ENCODE data around the gene PIGS. TPM values are rescaled to one million over a fixed set of nuclear protein-coding genes. Genes with fewer than 3 reads are reported as not detected.

The PIGS gene
- total and polyA plus RNA-seq, 2 of the 13 experiments (the other 11 are each of a cell fraction or from before 2014, with no cell fraction given): 31.7 to 42.6 TPM

- peak; percentile 51; the same call in 1 of the 2 replicates for TF ChIP-seq PHF20 (CRISPR knock-in tag; IDR thresholded peaks at IDR 0.05)
- no peak for TF ChIP-seq SMAD9 (CRISPR knock-in tag; IDR thresholded peaks at IDR 0.05)
- TF ChIP-seq ZNF138 (CRISPR knock-in tag; IDR thresholded peaks at IDR 0.05; ENCODE audit: low read depth): no peak
- TF ChIP-seq SMARCE1 (IDR thresholded peaks at IDR 0.05; ENCODE audit: borderline replicate concordance): no peak
- TF ChIP-seq ZNF710 (CRISPR knock-in tag; IDR thresholded peaks at IDR 0.05; ENCODE audit: borderline replicate concordance): no peak
- TF ChIP-seq ZNF709 (CRISPR knock-in tag; IDR thresholded peaks at IDR 0.05): no peak
- no peak for TF ChIP-seq HNRNPL (IDR thresholded peaks at IDR 0.05; ENCODE audit: low read depth, low read length)
- TF ChIP-seq MEIS2 (CRISPR knock-in tag; IDR thresholded peaks at IDR 0.05): no peak
- TF ChIP-seq ZNF878 (CRISPR knock-in tag; IDR thresholded peaks at IDR 0.05): no peak
- TF ChIP-seq ZFP41 (CRISPR knock-in tag; IDR thresholded peaks at IDR 0.05; ENCODE audit: borderline replicate concordance): no peak
- TF ChIP-seq SUZ12 (IDR thresholded peaks at IDR 0.05; ENCODE audit: low read depth, low read length): no peak
- TF ChIP-seq CENPBD1 (CRISPR knock-in tag; IDR thresholded peaks at IDR 0.05; ENCODE audit: borderline replicate concordance, low read depth): 0 out of 2 replicates have a peak, but pooled peaks have one; percentile 59
- TF ChIP-seq ZFYVE20 (CRISPR knock-in tag; IDR thresholded peaks at IDR 0.05; ENCODE audit: borderline replicate concordance, low read depth): no peak
- TF ChIP-seq RELA (CRISPR knock-in tag; IDR thresholded peaks at IDR 0.05): no peak
- TF ChIP-seq ZNF589 (CRISPR knock-in tag; conservative IDR thresholded peaks at IDR 0.05): no peak
- TF ChIP-seq ELF4 (CRISPR knock-in tag; IDR thresholded peaks at IDR 0.05; ENCODE audit: borderline replicate concordance): no peak
- no peak for TF ChIP-seq HOXD1 (CRISPR knock-in tag; IDR thresholded peaks at IDR 0.05)
- no peak for TF ChIP-seq MZF1 (CRISPR knock-in tag; IDR thresholded peaks at IDR 0.05; ENCODE audit: borderline replicate concordance)
- TF ChIP-seq SMAD3 (CRISPR knock-in tag; IDR thresholded peaks at IDR 0.05): no peak
- no peak for TF ChIP-seq TEAD2 (CRISPR knock-in tag; IDR thresholded peaks at IDR 0.05)
- no peak for TF ChIP-seq RXRB (CRISPR knock-in tag; IDR thresholded peaks at IDR 0.05; ENCODE audit: borderline replicate concordance)
- 0 out of 2 replicates have a peak, but pooled peaks have one; percentile 31 for TF ChIP-seq ARHGAP35 (CRISPR knock-in tag; IDR thresholded peaks at IDR 0.05; ENCODE audit: borderline replicate concordance)
- TF ChIP-seq PLRG1 (conservative IDR thresholded peaks at IDR 0.05): no peak
- no peak for TF ChIP-seq ATF7 (IDR thresholded peaks at IDR 0.05)
- no peak for TF ChIP-seq ATF7 (CRISPR knock-in tag; IDR thresholded peaks at IDR 0.05)
- TF ChIP-seq ZSCAN29 (CRISPR knock-in tag; conservative IDR thresholded peaks at IDR 0.05): no peak
- no peak for TF ChIP-seq ZNF34 (CRISPR knock-in tag; IDR thresholded peaks at IDR 0.05; ENCODE audit: borderline replicate concordance)
These were observed 18.9 kb downstream of the PIGS start, which contains the start of gene UNC119 (continued) for GRCh38 chr17:28552176-28552999.
